MM.1S (cell line): ENCODE results near the gene TUBA4B.

Experiments used
- CTCF ChIP-seq: fragments of 300-600 bp; sonication (generic); IDR thresholded peaks from 2 replicates; pipeline ENCODE4 v1.5.1; 2016; ENCODE audit warnings: antibody characterized with exemption, low read length, mixed read lengths
- EZH2 ChIP-seq: fragments of 300-600 bp; sonication (generic); optimal IDR thresholded peaks from 2 replicates; pipeline ENCODE3; 2017; ENCODE audit warnings: low read depth, mild to moderate bottlenecking, antibody characterized with exemption, low read length, mixed read lengths
- EZH2phosphoT487 ChIP-seq: fragments of 300-600 bp; sonication (generic); IDR thresholded peaks from 2 replicates; pipeline ENCODE4 v1.6.1; 2018; ENCODE audit warnings: antibody characterized with exemption, low read length

- no peak for TF ChIP-seq CTCF
- TF ChIP-seq EZH2 = no peak
- no peak for TF ChIP-seq EZH2phosphoT487
Observed at GRCh38 chr2:219244789-219245147, 8.3 kb upstream of the TUBA4B start.
